Activated T-cell treated with anti-CD3 and anti-CD28 coated beads for 1 hour (primary cell): ENCODE data around the gene ABLIM2.

ENCODE experiments used
- DNase-seq: peaks from one replicate; pipeline ENCODE4 v3.0.0-alpha.2; 2020; ENCODE audit warnings: low read depth

The ABLIM2 gene

DNA sequence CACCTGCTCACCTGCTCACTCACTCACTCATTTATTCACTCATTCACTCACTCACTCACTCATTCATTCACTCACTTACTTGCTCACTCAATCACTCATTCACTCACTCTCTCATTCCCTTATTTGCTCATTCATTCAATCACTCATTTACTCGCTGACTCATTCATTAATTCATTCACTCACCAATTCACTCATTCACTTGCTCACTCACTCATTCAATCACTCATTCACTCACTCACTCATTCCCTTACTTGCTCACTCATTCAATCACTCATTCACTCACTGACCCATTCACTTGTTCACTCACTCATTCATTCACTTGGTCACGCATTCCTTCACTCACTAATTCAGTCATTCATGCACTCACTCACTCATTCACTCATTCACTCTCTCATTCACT, 130.2 kb downstream of the ABLIM2 start:
- no peak for DNase-seq

DNA sequence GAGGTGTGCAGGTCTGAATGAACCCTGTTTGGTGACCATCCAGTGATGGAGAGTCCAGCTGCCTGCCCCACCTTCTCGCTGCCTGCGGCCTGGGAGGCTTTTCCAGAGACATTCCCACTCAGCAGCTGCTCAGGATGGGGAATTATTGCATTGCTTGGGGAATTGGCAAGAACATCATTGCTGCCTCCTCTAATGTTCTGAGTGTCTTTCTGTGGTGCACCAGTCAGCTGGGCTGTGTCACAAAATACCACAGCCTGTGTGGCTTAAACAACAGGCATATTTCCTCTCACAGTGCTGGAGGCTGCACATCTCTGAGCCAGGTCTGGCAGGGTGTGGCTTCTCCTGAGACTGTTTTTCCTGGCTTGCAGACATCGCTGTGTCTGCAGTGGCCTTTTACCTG, 132.2 kb downstream of the ABLIM2 start:
- DNase-seq = no peak

DNA sequence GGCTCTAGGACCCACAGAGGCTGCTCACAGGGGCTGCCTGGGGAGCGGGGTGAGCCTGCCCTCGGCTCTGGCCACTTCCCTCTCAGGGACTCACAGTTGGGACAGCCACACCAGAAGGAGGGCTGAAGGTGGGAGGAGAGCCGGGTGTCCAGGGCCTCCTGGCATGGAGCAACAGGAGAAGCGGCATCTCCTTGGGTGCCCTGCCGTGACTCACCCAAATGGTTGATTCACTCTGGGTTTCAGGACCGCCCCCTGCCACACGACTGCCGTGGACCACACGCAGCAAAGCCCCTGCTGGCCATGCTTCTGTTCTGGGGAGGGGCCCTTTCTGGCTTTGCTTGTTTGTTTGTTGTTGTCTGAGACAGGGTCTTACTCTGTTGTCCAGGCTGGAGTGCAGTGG, 132.9 kb downstream of the ABLIM2 start:
- no peak for DNase-seq

DNA sequence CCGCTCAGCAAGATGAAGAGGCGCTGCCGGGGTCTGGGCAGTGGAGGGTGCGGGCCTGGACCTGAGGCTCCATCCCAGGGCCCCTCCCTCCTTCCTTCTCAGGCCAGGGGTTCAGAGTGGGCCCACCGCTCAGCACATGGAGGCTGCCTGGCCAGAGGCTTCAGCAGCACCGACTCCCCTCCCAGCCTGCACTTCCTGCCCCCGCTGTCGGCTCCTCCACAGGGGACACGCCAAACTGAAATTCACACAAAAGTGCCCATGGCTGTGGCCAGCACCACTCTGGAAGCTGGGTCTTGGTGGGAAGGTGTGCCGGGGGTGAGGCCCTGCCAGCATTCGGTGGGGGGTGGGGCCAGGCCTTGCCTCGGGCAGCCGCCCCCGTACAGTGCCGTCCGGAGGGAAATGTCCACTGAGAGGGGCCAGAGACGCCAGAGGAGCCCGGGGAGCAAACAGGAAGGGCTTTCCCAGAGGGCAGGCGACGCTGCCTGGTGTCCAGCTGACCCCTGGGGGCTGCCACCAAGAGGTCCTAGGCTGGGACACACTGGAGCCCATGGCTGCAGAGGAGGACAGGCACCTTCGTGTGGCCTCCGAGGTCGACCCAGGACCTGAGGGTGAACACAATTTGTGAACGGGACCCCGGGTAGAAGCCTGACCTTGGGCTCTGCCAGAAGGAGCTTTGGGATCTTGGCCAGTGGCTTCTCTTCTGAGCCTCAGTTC, 134.4 kb downstream of the ABLIM2 start:
- no peak for DNase-seq

DNA sequence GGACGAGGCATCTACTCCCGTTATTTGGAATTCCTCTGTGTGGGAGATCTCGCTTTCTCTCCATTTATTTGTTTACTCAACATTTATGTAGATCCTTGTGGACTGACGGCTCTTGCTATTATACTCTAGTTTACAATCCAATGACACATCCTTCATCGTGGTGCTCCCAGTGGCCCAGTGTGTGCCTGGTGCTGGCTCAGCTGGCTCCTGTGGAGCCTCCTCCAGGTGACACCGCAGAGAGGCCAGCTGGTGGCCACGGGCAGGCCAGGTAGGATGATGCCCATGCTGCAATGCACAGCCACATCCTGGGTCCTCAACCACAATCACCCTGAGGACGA, 134.9 kb downstream of the ABLIM2 start:
- DNase-seq = no peak

DNA sequence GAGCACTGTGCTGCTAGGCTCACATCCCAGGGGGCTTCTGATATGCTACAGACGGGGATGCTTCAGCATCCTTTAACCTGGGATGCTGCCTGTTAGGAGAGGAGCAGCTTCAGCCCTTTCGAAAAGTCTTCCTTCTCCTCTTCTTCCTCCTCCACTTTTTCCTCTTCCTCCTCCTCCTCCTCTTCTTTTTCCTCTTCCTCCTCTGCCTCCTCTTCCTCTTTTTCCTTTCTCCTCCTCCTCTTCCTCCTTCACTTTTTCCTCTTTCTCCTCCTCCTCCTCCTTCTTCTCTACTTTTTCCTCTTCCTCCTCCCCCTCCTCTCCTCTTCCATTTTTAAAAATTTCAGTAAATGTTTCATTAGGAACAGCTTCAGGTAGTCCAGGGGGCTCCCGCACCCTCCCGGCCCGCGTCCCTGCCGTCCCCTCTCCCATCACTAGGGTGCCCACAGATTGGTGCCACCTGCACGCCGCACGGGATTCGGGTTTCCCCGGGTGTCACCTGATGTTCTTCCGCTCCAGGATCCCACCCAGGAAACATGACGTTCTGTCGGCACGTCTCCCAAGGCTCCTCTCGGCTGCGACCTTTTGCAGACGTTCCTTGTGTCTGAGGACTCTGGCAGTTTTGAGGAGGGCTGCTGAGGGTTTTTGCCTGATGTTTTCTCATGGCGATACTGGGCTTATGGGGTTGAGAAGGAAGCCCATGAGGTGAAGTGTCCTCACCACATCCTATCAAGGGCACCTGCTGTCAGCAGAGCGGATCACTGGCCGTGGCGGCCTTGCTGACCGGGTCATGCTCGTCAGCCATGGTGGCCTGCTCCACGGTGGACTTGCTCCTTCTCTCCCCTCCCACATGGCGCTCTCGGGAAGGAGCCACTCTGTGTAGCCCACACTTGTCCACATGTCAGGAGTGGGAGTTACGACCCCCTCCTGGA, 135.6 kb downstream of the ABLIM2 start:
- no peak for DNase-seq

DNA sequence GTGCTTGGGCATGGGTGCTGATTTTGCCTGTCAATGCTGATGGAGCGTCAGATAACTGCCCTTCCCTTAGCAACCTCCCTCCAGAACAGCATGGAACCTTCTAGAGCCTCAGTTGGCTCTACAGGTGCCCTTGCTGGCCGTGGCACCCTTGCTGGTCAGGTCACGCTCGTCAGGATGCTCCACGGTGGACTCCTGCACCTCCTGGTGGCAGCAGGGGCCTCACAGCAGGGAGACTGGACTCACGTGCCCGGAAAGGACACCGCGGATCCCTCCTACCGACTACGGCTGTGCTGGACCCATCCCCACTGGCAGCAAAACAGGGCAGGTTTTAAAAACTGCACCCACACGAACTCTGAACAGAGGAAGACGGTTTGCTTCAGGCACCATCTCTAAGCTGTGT, 136.8 kb downstream of the ABLIM2 start:
- DNase-seq = no peak

DNA sequence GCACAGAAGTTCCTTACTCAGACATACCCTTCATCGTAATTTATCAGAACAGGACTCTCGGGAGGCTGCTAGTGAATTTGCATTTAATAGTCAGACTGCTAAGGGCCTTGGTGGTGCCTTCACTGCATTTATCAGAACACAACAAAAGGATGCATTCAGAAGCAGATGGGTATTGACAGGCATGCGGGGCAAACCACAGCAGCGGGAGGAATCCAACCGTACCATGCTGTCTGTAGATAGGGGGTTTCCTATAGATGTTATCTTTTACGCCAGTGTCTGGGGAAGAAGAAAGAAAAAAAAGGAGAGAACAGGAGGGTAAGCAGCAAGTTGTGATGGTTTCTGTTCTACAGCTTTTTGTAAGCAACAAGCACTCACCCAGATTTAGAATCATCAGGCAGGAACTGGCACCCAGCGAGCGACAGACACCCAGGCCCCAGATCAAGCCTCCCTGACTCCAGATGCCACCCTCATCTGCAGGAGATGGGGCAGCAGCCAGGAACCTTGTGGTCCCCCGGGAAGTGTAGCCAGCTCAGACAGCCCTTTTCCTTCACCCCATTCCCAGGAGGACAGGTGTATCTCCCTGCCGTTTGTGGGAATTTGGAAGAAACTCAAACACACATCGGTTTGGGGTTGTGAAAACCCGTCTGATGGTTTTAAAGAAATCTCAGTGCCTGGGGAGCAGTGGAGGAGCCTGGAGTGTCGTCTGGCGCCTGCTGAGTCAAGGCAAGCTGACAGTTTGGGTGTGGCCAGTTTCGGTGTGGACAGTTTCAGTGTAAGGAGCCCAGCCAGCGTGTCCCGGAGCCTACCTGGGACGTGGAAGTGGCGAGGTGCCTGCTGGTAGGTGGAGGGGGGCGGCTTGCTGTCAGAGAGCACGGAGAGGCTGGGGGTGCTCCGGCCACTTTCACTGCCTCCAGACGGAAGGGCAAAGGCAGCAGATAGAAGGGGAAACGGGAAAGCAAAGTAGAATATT, 138.9 kb downstream of the ABLIM2 start:
- DNase-seq = no peak

DNA sequence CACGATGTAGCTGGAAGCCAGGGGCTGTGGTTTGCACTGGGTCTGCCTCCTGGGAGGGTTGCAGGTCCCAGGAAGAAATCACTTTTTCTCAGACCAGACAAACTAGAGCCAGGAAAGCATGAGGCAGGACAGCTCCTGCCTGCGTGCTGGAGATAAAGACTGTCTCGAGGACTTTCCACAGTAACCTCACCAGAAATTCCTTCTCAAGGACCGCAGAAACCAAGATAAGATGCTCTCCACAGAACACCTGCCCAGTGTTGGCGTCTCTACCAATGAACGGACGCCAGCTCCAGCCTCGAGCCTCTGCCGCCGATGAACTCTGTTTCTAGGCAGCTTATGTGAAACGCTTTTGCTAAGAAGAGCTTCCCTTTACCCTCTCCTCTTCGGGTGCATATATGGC, 142.1 kb downstream of the ABLIM2 start:
- DNase-seq = no peak

DNA sequence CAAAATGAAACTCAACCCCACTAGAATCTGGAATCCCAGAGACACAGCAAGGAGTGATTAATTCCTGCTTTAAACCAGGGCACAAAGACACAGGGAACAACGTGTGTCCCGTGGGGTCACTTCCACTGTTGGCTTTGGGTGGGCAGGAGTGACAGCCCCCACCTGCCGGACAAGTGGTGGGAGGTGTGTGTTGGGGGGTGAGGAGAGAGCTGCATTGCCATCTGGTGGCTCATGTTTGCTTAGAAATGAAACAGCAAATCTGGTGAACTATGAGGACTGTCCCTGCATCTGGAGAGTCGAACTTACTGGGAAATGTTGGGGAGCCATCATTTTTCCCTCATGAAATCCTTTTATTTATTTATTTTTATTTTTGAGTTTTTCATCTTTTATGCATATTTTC, 143.1 kb downstream of the ABLIM2 start:
- no peak for DNase-seq

DNA sequence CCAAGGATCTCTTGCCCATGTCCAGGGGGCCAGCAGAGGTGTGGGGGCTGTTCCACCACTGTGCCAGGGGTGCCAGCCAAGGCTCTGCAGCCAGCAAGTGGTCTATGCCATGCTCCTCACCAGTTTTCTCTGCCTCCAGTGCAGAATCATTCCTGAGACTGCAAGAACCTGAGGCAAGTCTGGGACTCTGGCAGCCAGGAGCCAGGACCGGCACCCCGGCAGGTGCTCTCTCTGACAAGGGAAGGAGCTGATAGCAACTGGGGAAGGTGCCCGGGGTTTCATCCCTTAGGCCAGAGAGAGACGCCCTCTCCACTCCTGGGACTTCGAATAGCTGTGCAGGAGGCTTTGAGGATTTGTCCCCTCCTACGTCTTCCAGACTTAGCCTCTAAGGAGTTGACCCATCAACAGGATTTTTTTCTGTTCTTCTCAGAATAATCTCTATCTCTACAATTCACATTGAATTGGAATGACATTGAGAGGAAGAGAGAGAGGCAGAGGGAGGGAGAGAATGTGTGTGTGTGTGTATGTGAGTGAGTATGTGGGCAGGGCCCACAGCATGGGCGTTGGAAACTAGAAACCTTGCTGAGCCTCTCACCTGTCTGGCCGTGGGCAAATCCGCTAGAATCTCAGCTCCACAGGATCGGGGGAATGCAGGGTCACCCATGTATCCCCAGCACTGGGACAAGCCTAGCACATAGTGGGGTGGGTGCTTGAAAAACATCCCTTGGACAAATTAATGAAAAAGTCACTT, 144.5 kb downstream of the ABLIM2 start:
- DNase-seq = no peak

DNA sequence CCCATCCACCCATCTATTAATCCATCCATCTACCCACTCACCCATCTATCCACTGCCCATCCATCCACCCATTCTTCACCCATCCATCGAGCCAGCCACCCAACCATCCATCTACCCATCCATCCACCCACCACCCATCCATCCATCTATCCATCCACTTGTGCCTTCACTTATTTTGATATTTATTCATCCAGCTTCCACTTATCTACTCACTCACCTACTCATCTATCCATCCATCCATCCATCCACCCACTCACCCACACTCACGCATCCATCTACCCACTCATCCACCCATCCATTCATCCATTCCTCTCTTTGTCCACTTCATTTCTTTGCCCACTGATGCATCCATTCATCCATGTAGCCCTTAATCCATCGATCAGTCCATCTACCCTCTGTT, 146.1 kb downstream of the ABLIM2 start:
- DNase-seq = no peak

DNA sequence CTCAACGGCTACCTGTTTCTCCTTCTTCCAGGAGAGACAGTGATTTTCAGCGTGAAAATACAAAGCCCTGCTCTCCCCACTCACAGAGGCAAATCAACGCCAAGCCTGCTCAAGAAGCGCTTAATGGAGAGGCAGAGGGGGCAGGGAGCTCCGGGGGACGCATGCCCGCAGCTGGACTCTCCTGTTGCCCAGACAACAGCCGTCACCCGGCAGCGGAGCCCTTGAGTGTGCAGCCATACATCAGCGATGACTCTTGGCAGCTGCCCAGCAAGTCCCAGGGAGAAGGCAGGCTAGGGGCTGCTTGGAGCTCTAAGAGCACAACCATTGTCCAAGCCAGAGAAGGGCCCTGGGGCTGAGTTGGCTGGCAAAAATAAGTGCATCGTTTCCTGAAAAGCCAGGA, 148.0 kb downstream of the ABLIM2 start:
- no peak for DNase-seq

DNA sequence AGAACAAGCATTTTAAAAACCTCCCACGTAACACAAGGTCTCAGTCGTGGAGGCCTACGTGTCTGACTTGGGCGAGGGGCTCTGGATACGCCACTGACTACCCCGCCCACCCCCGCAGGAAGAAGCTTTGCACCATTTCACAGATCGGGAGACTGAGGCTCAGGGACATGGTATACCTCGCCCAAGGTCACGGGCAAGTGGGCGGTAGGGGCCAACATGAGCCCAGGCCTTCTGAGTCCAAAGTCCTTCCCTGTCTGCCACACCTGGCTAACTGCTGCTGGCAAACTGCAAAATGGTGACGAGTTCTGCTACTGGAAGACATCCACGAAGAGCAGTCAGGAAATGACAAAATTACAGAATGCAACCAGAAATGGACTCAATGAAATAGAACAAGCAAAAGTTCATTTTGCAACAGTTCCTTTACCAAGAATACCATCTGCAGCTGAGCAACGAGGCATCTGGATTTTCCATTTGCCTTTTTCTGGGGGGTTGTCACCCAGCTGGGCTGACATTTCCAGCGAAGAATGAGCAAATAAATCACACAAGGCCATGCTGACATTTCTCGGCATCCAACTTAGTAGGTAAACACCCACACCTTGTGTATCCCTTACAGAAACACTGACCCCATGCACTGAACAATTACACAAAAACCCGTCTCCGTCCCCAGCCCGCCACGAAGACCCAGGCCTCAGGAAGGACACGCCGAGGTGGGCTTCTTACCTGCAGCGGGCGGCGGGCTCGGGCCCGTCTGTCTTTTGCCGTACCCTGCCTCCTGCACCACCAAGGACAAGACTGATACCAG, 148.7 kb downstream of the ABLIM2 start:
- no peak for DNase-seq

DNA sequence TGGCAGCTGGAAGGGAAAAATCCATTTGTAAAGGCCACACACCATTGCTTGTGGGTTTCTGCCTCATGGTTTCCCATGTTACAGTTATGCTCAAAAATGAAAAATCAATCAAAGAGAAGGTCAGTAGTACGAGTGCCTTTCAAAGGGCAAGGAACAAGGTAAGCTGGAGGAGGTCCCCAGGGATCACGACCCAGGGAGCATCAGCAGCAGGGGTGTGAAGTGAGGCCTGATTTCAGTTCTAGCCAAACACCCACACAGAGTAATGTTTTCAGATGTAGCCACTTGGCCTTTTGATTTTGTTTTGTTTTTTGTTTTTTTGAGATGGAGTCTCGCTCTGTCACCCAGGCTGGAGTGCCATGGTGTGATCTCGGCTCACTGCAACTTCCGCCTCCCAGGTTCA, 149.5 kb downstream of the ABLIM2 start:
- DNase-seq = no peak

DNA sequence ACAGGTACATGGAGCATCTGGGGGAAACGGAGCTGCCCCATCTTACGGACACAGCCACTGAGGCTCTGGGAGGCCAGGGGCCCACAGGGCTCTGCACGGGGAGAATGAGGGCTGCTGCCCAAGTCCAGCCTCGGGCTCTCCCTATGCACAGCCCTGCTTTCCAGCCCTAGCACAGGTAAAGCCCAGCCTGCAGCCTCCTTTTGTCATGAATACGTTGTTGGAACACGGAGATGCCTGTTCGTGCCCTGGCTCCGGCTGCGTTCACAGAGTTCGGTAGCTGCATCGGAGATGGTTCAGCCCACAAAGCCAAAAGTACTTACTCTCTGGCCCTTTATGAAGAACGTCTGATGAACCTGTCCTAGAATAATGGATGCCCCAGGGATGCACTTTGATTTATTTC, 150.2 kb downstream of the ABLIM2 start:
- no peak for DNase-seq

DNA sequence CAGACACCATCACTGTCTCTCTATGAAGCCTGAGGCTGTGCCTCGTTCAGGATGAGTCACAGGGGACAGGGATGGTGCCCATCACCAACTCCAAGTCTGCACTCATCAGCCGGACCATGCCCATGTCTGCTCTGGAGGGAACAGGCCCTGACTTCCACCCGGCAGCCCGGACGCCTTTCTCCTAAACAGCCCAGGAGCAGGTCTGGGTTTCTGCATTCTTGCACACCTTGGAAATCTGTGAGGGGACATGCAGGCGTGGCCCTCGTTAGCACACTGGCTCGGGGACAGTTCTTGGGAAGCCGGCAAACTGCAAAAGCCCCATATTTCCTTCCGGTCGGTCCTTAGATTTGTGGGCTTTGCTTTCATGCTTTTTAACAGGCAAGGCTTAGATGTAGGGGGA, 151.0 kb downstream of the ABLIM2 start:
- no peak for DNase-seq

DNA sequence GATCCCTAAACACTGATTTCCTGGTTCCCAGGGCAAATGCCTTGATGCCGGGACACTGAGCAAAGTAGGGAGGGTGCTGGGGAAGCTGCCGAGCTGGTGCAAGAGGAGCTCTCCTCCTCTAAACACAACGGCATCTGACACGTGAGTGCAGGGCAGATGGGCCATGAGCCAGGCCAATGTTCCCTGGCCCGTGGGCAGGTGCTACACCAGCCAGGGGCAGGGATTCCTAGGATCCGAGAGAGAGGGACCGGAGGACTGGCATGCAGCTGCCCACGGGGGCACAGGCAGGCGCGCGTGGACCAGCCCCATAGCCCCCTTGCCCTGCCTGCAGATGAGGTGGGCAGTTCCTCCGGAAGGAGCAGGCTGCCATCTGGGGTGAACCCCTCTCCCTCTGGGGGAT, 152.1 kb downstream of the ABLIM2 start:
- no peak for DNase-seq

DNA sequence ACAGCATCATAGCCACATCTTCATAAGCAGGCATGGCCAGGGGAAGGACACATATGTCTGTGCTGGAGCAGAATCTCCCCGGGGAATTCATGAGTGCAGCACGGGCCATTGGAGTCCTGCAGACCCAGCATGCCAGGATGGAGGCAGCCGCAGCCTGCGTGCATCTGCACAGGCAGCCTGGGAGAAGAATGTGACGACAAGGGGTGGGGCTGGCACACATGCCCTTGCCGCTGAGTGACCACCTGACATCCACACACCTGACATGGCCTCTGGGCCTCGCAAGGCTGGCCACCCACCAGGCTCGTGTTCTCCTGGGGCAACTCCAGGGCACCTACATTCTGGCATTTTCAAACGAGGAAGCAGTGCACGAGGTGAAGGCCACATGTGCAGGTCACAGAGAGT, 152.8 kb downstream of the ABLIM2 start:
- no peak for DNase-seq

DNA sequence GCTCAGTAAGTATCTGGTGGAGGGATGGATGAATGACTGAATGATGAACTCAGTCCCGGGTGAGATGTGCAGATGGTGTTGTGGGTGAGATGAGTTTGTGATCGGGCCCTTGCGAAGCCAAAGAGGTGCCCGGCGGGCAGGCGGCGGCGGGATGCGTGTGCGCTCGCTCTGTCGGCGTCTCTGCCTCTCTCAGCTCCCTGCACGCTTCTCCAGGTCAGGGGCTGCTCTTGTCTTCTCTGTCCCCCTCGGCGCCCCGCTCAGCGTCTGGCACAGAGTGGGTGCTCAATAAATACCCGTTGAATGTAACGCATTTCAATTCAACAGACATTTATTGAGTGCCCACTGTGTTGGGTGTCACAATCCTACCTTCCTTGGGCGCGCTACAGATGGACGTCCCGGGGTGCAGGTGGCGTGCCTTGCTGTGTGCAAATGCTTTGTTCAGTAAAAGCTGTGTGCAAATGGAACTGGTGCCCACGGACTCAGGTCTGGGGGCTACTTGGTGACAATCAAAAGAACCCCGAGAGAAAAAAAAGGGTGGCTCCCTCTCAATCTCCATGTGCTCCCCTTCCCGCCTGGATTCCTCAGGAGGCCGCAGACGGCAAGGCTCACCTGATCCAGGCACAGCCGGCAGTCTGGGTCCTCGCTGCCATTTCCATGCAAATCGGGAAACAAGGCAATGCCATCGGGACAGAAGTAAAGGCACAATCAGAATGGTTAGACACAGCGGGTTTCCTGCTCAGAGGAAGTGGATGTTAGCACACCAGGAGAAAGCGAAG, 153.4 kb downstream of the ABLIM2 start:
- DNase-seq = no peak
